Right atrium auricular region (tissue), 2 donors: ENCODE results near the gene ZBTB46. TPM values are rescaled to one million over a fixed set of nuclear protein-coding genes. Genes with fewer than 3 reads are reported as not detected.
A peak's percentile ranks its signal among the peaks of the same experiment; 100 is the strongest.

ENCODE experiments used
- DNase-seq: peaks from one replicate; pipeline ENCODE4 v3.0.0-alpha.2; 2019; ENCODE audit warnings: low spot score
- H3K27ac ChIP-seq, 2 donors: fragments of 200-600 bp; sonication (generic); 1 replicate in 1 of 2; 2 replicates in 1 of 2; pipeline ENCODE4 v1.5.1; 2016 to 2019
- H3K27me3 ChIP-seq, 2 donors: fragments of 200-600 bp; sonication (generic); one replicate each; pipeline versions ENCODE4 v1.5.1 to v1.6.0; 2017 to 2019
- H3K36me3 ChIP-seq: fragments of 200-600 bp; sonication (generic); one replicate; pipeline ENCODE4 v1.5.1; 2016
- H3K4me1 ChIP-seq, 2 donors: fragments of 200-600 bp; sonication (generic); one replicate each; pipeline versions ENCODE4 v1.5.1 to v1.6.0; 2017 to 2019
- H3K4me3 ChIP-seq, 2 donors: fragments of 200-600 bp; sonication (generic); 1 replicate in 1 of 2; 2 replicates in 1 of 2; pipeline ENCODE4 v1.5.1; 2017 to 2019; ENCODE audit warnings: mild to moderate bottlenecking in 1 of 2, moderate library complexity in 1 of 2
- H3K9me3 ChIP-seq, 2 donors: fragments of 200-600 bp; sonication (generic); one replicate each; pipeline ENCODE4 v1.5.1; 2019
- CTCF ChIP-seq, 2 donors: fragments of 200-600 bp; sonication (generic); IDR thresholded peaks; one replicate each; pipeline ENCODE4 v1.5.1; 2019; ENCODE audit warnings: antibody characterized with exemption in 2 of 2
- total RNA-seq, 2 donors: library from RNA; depleted of rRNA; stranded (reverse); fragments of >200 nt; gene quantifications; one replicate each; pipeline ENCODE4 v1.1.0, GENCODE V29; 2016

ZBTB46 gene
- total RNA-seq, 2 donors from 2014 or later: 12.2 to 17.8 TPM

DNA sequence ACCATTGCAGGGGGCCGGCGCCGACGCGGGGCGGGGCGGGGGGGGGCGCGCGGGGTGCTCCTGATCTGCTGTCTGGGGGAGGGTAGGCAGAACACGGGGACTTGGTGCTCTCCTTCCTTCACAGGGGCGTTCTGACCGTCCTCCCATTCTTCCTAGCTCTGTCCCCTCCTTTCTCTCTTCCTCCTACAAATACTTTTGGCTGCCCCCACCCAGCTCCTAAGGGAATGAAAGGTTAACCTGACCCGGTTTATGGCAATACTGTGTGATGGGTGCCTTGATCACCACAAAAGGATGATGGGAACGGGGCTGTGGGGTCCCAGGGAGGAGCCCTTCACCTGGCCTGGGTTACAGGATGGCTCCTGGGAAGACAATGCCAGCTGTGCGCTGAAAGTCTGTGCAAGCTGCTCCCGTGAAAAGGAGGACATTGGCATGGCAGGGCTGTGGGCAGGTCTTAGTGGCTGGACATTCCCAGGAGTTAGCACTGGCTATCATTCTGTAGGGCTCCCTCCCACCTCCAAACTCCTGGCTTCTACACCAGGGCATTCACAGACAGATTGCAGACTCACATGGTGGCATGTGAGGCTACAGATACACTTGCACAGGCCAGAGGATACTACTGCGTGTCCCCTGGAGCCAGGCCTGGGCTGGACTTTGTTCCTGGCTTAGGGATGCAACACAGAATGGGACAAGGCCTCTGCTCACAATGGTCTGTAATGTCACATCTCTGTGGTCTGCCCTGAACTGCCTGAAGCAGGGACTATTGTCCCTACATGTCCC, 32.1 kb upstream of the ZBTB46 start:
- Histone ChIP-seq H3K27ac (peak overlapping the region; percentile 89 to 97), H3K36me3 (peaks cover 9% of the 10 kb centered on the region), H3K4me3 (peak overlapping the region in 1 of 2 donors; percentile 79), H3K9me3 (no peaks in the 10 kb centered on the region), H3K4me1 (peaks cover 0 to 42% of the 10 kb centered on the region in 2 donors), H3K27me3 (no peaks in the 10 kb centered on the region)
- no peak for TF ChIP-seq CTCF (IDR thresholded peaks at IDR 0.05)
- DNase-seq: no peak

DNA sequence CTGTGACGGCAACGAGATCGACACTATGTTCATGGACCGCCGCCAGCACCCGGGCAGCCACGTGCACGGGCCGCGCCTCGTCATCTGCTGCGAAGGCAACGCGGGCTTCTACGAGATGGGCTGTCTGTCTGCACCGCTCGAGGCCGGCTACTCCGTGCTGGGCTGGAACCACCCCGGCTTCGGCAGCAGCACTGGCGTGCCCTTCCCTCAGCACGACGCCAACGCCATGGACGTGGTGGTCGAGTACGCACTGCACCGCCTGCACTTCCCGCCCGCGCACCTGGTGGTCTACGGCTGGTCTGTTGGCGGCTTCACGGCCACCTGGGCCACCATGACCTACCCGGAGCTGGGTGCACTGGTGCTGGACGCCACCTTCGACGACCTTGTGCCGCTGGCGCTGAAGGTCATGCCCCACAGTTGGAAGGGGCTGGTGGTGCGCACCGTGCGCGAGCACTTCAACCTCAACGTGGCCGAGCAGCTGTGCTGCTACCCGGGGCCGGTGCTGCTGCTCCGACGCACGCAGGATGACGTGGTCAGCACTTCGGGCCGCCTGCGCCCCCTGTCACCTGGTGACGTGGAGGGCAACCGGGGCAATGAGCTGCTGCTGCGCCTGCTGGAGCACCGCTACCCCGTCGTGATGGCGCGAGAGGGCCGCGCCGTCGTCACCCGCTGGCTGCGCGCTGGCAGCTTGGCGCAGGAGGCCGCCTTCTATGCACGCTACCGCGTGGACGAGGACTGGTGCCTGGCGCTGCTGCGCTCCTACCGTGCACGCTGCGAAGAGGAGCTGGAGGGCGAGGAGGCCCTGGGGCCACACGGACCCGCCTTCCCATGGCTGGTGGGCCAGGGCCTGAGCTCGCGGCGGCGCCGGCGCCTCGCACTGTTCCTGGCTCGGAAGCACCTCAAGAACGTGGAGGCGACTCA, 31.2 kb upstream of the ZBTB46 start:
- TF ChIP-seq CTCF (IDR thresholded peaks at IDR 0.05): no peak
- peaks cover 8% of the 10 kb centered on the region for H3K36me3 ChIP-seq
- no peaks in the 10 kb centered on the region for H3K27me3 ChIP-seq
- no peak overlapping the region for H3K4me3 ChIP-seq
- DNase-seq: no peak
- H3K27ac ChIP-seq: no peak overlapping the region
- H3K4me1 ChIP-seq: peaks cover 0 to 51% of the 10 kb centered on the region in 2 donors
- no peaks in the 10 kb centered on the region for H3K9me3 ChIP-seq

DNA sequence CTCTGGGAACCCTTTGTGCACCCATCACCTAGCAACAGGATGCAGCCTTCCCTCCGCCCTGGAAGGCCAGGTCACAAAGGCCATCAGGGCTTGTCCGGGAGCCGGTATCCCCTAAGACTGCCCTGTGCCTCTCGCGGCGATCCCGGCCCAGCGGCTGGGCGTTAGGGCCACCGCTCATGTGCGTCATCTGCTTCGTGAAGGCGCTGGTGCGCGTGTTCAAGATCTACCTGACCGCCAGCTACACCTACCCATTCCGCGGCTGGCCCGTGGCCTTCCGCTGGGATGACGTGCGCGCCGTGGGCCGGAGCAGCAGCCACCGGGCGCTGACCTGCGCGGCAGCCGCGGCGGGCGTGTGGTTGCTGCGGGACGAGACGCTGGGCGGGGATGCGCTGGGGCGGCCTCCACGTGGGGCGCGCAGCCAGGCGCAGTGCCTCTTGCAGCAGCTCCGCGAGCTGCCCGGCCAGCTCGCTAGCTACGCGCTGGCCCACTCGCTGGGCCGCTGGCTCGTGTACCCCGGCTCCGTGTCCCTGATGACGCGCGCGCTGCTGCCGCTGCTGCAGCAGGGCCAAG, 30.4 kb upstream of the ZBTB46 start, which contains the start of gene ABHD16B:
ABHD16B (plus strand) TSS at position 134 of the 570 bp plus-strand sequence; CDS start at position 177, 43 bp downstream.
- H3K36me3 ChIP-seq: peaks cover 8% of the 10 kb centered on the region
- no peak within 1 kb of the TSS for H3K27ac ChIP-seq
- H3K9me3 ChIP-seq: no peaks in the 10 kb centered on the region
- no peak for TF ChIP-seq CTCF (IDR thresholded peaks at IDR 0.05)
- peaks cover 0 to 50% of the 10 kb centered on the region in 2 donors for H3K4me1 ChIP-seq
- H3K27me3 ChIP-seq: no peaks in the 10 kb centered on the region
- no peak within 1 kb of the TSS for H3K4me3 ChIP-seq
- DNase-seq: no peak

DNA sequence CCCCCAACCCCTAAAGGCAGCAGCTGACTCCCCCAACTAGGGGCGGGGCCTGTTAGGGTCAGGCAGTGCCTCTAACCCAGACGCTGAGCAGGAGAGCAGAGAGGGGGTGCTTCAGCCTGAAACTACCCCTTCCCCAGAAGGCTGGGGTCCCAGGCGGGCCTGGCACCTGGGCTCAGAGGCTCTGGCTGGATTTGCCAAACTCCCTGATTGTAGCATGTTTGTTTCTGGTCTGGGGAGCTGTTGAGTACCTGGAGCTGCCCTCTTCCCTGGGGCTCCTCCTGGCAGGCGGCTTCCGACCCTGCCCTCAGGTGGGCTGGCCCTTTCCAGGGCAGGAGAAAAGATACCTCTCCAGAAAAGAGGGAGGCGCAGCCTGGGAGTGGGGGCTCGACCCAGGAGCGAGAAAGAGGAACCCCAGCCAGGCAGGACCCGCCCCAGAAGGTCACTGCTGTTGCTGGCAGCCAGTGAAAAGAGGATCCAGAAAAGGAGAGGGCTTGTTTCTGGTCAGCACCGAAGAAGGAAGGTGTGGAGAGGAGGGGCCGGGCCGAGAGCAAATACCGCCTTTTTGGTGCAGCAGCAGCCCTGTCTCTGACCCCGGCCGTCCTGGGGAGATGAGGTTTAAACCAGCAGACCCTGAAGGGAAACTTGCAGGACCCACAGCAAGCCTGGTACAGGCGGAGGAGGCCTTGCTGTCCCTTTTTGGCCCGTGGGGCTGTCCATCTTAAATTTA, 29.4 kb upstream of the ZBTB46 start:
- no peak overlapping the region for H3K27ac ChIP-seq
- peaks cover 0 to 49% of the 10 kb centered on the region in 2 donors for H3K4me1 ChIP-seq
- H3K9me3 ChIP-seq: no peaks in the 10 kb centered on the region
- H3K4me3 ChIP-seq: no peak overlapping the region
- TF ChIP-seq CTCF (IDR thresholded peaks at IDR 0.05): no peak
- DNase-seq: no peak
- peaks cover 8% of the 10 kb centered on the region for H3K36me3 ChIP-seq
- H3K27me3 ChIP-seq: no peaks in the 10 kb centered on the region

DNA sequence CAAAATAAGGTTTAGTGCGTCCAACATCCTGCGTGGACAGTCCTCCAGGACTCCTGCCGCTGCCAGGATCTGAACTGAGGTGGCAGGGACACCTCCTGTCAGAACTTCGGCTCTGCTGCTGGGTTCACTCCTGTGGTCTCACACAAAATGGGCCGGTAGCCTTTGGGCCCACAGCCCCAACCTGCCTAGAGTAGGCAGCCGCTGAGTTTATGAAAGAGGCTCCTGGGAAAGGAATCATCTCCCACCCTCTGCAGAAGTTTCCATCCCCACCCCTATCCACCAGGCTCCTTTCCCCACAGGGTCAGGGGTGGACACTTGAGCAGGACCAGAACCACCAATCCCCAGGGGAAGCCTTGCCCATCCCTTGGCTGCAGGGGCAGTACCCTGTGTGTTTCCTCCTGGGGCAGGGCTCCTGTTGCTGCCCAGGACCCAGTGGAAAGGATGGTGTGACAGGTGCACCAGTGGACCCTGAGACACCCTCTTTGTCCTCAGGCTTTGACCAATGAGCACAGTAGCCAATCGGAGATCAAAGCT, 28.2 kb upstream of the ZBTB46 start:
- TF ChIP-seq CTCF (IDR thresholded peaks at IDR 0.05): no peak
- no peak overlapping the region for H3K4me3 ChIP-seq
- peaks cover 8% of the 10 kb centered on the region for H3K36me3 ChIP-seq
- no peaks in the 10 kb centered on the region for H3K27me3 ChIP-seq
- DNase-seq: no peak
- peaks cover 0 to 56% of the 10 kb centered on the region in 2 donors for H3K4me1 ChIP-seq
- no peaks in the 10 kb centered on the region for H3K9me3 ChIP-seq
- H3K27ac ChIP-seq: peak overlapping the region; percentile 18 to 48
